IPS DF 19.7 (cell line): ENCODE data around the gene ATP2B3.

ENCODE experiments used
- DNase-seq: peaks from one replicate; pipeline ENCODE4 v3.0.0-alpha.2; 2013; ENCODE audit warnings: low read depth, low spot score

The ATP2B3 gene

GRCh38 chrX:153517423-153517822 is at the start of gene ATP2B3:
Gene ATP2B3 (plus strand): TSS chrX:153517642. CDS start chrX:153536248, 18,606 bp downstream.
- DNase-seq, result no peak

GRCh38 chrX:153468008-153468580 is 49.3 kb upstream of the ATP2B3 start:
- no peak for DNase-seq

GRCh38 chrX:153469811-153470410 is 47.5 kb upstream of the ATP2B3 start:
- DNase-seq, result no peak

GRCh38 chrX:153470411-153471363 is 46.8 kb upstream of the ATP2B3 start, which contains the start of gene HAUS7:
Gene HAUS7 (minus strand): TSS chrX:153470576. CDS start chrX:153470557, 19 bp downstream.
- DNase-seq, result no peak

- no peak for DNase-seq
These were observed 45.7 kb upstream of the ATP2B3 start for GRCh38 chrX:153471663-153472280.

- DNase-seq, result no peak
These were observed 44.3 kb upstream of the ATP2B3 start for GRCh38 chrX:153473126-153473525.

- DNase-seq, result no peak
These were observed 43.2 kb upstream of the ATP2B3 start for GRCh38 chrX:153474266-153474665.

- no peak for DNase-seq
These were observed 42.7 kb upstream of the ATP2B3 start for GRCh38 chrX:153474718-153475117.

- DNase-seq, result no peak
These were observed 42.2 kb upstream of the ATP2B3 start for GRCh38 chrX:153475271-153475670.

GRCh38 chrX:153475751-153476281 is 41.6 kb upstream of the ATP2B3 start:
- no peak for DNase-seq

- no peak for DNase-seq
These were observed 40.6 kb upstream of the ATP2B3 start for GRCh38 chrX:153476666-153477363.

GRCh38 chrX:153477364-153477857 is 40.0 kb upstream of the ATP2B3 start:
- no peak for DNase-seq

GRCh38 chrX:153477901-153478300 is 39.5 kb upstream of the ATP2B3 start:
- no peak for DNase-seq

GRCh38 chrX:153478746-153479145 is 38.7 kb upstream of the ATP2B3 start:
- no peak for DNase-seq

GRCh38 chrX:153481043-153481442 is 36.4 kb upstream of the ATP2B3 start:
- DNase-seq, result no peak

- DNase-seq, result no peak
These were observed 34.9 kb upstream of the ATP2B3 start for GRCh38 chrX:153482376-153483015.

- DNase-seq, result no peak
These were observed 31.9 kb upstream of the ATP2B3 start for GRCh38 chrX:153485396-153486080.

GRCh38 chrX:153486171-153486570 is 31.3 kb upstream of the ATP2B3 start:
- no peak for DNase-seq

GRCh38 chrX:153487590-153488071 is 29.8 kb upstream of the ATP2B3 start:
- DNase-seq, result no peak
